ENCODE data around the gene ARMC7. TPM values are rescaled to one million over a fixed set of nuclear protein-coding genes. Genes with fewer than 3 reads are reported as not detected.

ARMC7 gene
- total and polyA plus RNA-seq, 4 experiments from 2014 or later, result 1.3 to 21.9 (median 11.7) TPM

DNA sequence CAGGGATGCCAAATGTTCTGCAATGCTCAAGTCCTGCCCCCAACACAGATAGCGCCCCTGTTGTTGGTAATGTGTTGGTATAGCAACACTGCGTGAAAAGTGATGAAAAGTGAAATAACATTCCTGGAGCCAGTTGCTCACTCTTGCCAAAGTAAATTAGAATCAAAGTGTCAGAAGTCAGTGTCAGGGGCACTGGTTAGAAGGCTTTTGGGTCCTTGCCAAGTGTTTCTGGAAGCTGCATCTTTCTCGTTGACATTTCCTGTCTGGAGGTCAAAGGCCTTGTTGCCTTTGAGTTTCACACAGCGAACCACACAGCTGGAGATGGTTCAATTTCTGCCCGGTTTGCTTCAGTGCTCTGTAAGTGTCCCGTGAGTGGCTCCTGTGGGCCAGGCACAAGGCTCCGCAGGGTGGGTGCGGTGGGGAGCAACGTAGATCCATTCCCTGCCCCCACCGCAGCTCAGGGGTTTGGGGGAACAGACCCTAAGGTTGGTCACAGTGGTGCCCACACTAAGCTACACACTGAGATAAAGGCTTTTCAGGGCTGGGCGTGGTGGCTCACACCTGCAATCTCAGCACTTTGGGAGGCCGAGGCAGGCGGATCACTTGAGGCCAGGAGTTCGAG is 25.6 kb upstream of the ARMC7 start:
- Histone ChIP-seq H3K36me3 (ENCODE audit: insufficient read depth, low read length) (no peaks in the 10 kb centered on the region), H3K27ac (ENCODE audit: low read depth, low read length) (no peak overlapping the region), H3K4me3 (ENCODE audit: low read length in 2 of 2) (no peak overlapping the region), H3K9me3 (ENCODE audit: control insufficient read depth in 1 of 2, low read length in 2 of 2) (no peaks in the 10 kb centered on the region), H3K27me3 (ENCODE audit: insufficient read depth, low read length) (no peaks in the 10 kb centered on the region), H3K4me1 (ENCODE audit: insufficient read depth, low read length) (peaks cover 35% of the 10 kb centered on the region)
- CTCF ChIA-PET (ENCODE audit: partially characterized antibody), result no interaction called here
- H3K27ac Mint-ChIP-seq, result peak overlapping the region in 3 of 7 donors; percentile 7 to 76 (median 35)
- peaks cover 19 to 50% (median 34%) of the 10 kb centered on the region in 4 donors for H3K4me1 Mint-ChIP-seq
- intact Hi-C loops (cut with micrococcal nuclease), result no loop called here
- peak in 3 of 5 donors; percentile 33 to 43 (median 38) for DNase-seq
- H3K9me3 Mint-ChIP-seq, result no peaks in the 10 kb centered on the region
- no peaks in the 10 kb centered on the region for H3K27me3 Mint-ChIP-seq
- H3K36me3 Mint-ChIP-seq, result no peaks in the 10 kb centered on the region
- peak overlapping the region in 1 of 8 donors; percentile 15 for H3K4me3 Mint-ChIP-seq
- POLR2A ChIA-PET (ENCODE audit: partially characterized antibody), result interaction anchor here (1.0 kb wide), 1 partner anchor 25 kb away, joined by 3 read pairs; the partner anchor contains the start of gene ARMC7

- Mint-ChIP-seq H3K36me3 (no peaks in the 10 kb centered on the region), H3K27me3 (no peaks in the 10 kb centered on the region), H3K4me1 (peaks cover 29 to 60% (median 41%) of the 10 kb centered on the region in 4 donors), H3K4me3 (peak overlapping the region; percentile 37 to 86 (median 80)), H3K9me3 (no peaks in the 10 kb centered on the region), H3K27ac (peak overlapping the region in 6 of 7 donors; percentile 4 to 97 (median 80))
- no peaks in the 10 kb centered on the region for H3K36me3 ChIP-seq (ENCODE audit: insufficient read depth, low read length)
- H3K4me3 ChIP-seq (ENCODE audit: low read length in 2 of 2), result no peak overlapping the region
- ChIA-PET CTCF (ENCODE audit: partially characterized antibody) (interaction anchor here (1.0 kb wide), 1 partner anchor 125 kb away, joined by 5 read pairs; no protein-coding TSS in a partner anchor), POLR2A (ENCODE audit: partially characterized antibody) (interaction anchor here (0.7 to 3.3 kb wide), 8 partner anchors 9 to 119 kb away, joined by 3 to 26 read pairs (median 5); partner anchors contain the start of genes JPT1, MRPL58, NUP85 and SUMO2)
- no peaks in the 10 kb centered on the region for H3K9me3 ChIP-seq (ENCODE audit: control insufficient read depth in 1 of 2, low read length in 2 of 2)
- peaks cover 32% of the 10 kb centered on the region for H3K4me1 ChIP-seq (ENCODE audit: insufficient read depth, low read length)
- DNase-seq, result no peak
- H3K27ac ChIP-seq (ENCODE audit: low read depth, low read length), result no peak overlapping the region
- intact Hi-C loops (cut with micrococcal nuclease), result loop anchor here (2.0 kb wide), 1 partner anchor 22 kb away; the partner anchor contains the start of gene ARMC7
- H3K27me3 ChIP-seq (ENCODE audit: insufficient read depth, low read length), result no peaks in the 10 kb centered on the region
Measured at GRCh38 chr17:75086496-75087181, 23.1 kb upstream of the ARMC7 start.

DNA sequence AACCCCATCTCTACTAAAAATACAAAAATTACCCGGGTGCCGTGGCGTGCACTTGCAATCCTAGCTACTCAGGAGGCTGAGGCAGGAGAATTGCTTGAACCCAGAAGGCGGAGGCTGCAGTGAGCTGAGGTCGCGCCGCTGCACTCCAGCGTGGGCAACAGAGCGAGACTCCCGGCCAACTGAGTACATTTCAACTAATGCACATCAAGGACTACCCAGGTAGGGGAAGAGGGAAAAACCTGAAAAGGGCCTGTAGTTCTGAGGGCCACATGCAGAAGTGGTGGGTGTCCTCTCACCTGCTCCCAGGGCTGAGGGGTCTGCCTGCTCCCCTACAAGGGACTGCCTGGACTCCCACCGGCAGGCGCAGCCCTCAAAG is 22.6 kb upstream of the ARMC7 start:
- Mint-ChIP-seq H3K4me1 (peaks cover 33 to 65% (median 46%) of the 10 kb centered on the region in 4 donors), H3K36me3 (no peaks in the 10 kb centered on the region), H3K27ac (peak overlapping the region in 6 of 7 donors; percentile 79 to 85 (median 80)), H3K27me3 (no peaks in the 10 kb centered on the region), H3K9me3 (no peaks in the 10 kb centered on the region), H3K4me3 (peak overlapping the region; percentile 79 to 90 (median 83))
- DNase-seq, result no peak
- intact Hi-C loops (cut with micrococcal nuclease), result loop anchor here (2.0 kb wide), 1 partner anchor 22 kb away; the partner anchor contains the start of gene ARMC7
- POLR2A ChIA-PET (ENCODE audit: partially characterized antibody), result interaction anchor here (0.7 to 3.3 kb wide), 15 partner anchors 10 to 126 kb away, joined by 3 to 26 read pairs (median 4); partner anchors contain the start of genes ARMC7, ATP5PD, JPT1 and KCTD2
- Histone ChIP-seq H3K4me1 (ENCODE audit: insufficient read depth, low read length) (peaks cover 32% of the 10 kb centered on the region), H3K27me3 (ENCODE audit: insufficient read depth, low read length) (no peaks in the 10 kb centered on the region), H3K36me3 (ENCODE audit: insufficient read depth, low read length) (no peaks in the 10 kb centered on the region), H3K9me3 (ENCODE audit: control insufficient read depth in 1 of 2, low read length in 2 of 2) (no peaks in the 10 kb centered on the region), H3K27ac (ENCODE audit: low read depth, low read length) (peak overlapping the region; percentile 64), H3K4me3 (ENCODE audit: low read length in 2 of 2) (peak overlapping the region; percentile 65 to 68)
- CTCF ChIA-PET (ENCODE audit: partially characterized antibody), result interaction anchor here (1.0 to 1.6 kb wide), 2 partner anchors 27 to 125 kb away, joined by 5 to 7 read pairs; no protein-coding TSS in a partner anchor

DNA sequence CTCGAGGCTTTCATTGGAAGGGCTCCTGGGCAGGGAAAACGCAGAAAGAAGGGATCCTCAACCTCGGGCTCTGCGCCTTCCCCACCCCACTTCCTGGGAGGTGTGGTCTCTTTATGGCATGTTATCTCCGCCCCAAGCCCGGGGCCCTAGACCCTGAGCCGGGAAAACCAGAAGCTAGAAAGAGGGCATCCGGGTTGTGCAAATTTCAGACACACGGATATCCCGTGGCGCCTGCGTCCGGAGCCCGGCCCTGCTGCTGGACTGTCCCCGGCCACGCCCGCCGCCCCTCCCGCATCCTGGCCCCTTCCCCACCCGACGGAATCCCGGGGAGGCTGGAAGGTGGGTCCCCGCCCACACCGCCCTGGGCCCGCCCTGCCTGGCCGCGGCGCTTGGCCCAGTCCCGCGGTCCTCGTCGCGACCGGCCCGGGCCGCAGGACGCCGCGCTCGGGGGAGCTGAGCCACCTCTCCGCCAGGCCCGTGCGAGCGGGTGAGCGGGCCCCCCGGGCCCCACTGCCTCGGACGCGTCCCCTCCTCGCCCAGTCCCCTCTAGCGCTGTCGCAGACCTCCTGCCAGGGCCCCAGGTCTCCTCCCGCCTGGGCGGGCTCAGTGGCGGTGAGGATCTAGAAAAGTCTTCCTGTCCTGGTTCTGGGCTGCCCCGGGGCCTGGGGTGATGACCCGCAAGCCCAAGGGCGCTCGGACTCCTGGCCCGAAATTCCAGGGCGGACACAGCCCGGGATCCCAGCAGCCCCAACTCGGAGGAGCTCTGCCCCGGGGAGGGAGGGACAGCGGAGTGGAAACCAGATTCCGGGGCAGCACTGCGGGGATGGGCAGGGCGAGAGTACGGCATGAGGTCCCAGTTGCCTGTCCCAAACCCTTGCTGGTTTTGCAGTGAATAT is 22.0 kb upstream of the ARMC7 start, which contains the start of gene SLC16A5:
Gene SLC16A5 (plus strand): TSS at position 397 of the 896 bp plus-strand sequence. CDS start 5,683 bp downstream, outside the sequence.
- Mint-ChIP-seq H3K36me3 (no peaks in the 10 kb centered on the region), H3K4me1 (peaks cover 36 to 64% (median 49%) of the 10 kb centered on the region in 4 donors), H3K4me3 (peak within 1 kb of the TSS; percentile 82 to 90 (median 84)), H3K27me3 (no peaks in the 10 kb centered on the region), H3K9me3 (no peaks in the 10 kb centered on the region), H3K27ac (peak within 1 kb of the TSS; percentile 35 to 97 (median 81))
- CTCF ChIA-PET (ENCODE audit: partially characterized antibody), result interaction anchor here (1.0 to 1.6 kb wide), 4 partner anchors 26 to 126 kb away, joined by 3 to 7 read pairs (median 4); no protein-coding TSS in a partner anchor
- Histone ChIP-seq H3K4me3 (ENCODE audit: low read length in 2 of 2) (peak within 1 kb of the TSS; percentile 65 to 68), H3K27me3 (ENCODE audit: insufficient read depth, low read length) (no peaks in the 10 kb centered on the region), H3K4me1 (ENCODE audit: insufficient read depth, low read length) (peaks cover 32% of the 10 kb centered on the region), H3K27ac (ENCODE audit: low read depth, low read length) (peak within 1 kb of the TSS; percentile 64), H3K36me3 (ENCODE audit: insufficient read depth, low read length) (no peaks in the 10 kb centered on the region), H3K9me3 (ENCODE audit: control insufficient read depth in 1 of 2, low read length in 2 of 2) (no peaks in the 10 kb centered on the region)
- peak; percentile 42 to 58 (median 45) for DNase-seq
- POLR2A ChIA-PET (ENCODE audit: partially characterized antibody), result interaction anchor here (0.7 to 3.3 kb wide), 19 partner anchors 10 to 126 kb away, joined by 3 to 26 read pairs (median 4); partner anchors contain the start of genes ARMC7, ATP5PD, JPT1 and KCTD2
- intact Hi-C loops (cut with micrococcal nuclease), result loop anchor here (2.0 kb wide), 1 partner anchor 21 kb away; the partner anchor contains the start of gene ARMC7

DNA sequence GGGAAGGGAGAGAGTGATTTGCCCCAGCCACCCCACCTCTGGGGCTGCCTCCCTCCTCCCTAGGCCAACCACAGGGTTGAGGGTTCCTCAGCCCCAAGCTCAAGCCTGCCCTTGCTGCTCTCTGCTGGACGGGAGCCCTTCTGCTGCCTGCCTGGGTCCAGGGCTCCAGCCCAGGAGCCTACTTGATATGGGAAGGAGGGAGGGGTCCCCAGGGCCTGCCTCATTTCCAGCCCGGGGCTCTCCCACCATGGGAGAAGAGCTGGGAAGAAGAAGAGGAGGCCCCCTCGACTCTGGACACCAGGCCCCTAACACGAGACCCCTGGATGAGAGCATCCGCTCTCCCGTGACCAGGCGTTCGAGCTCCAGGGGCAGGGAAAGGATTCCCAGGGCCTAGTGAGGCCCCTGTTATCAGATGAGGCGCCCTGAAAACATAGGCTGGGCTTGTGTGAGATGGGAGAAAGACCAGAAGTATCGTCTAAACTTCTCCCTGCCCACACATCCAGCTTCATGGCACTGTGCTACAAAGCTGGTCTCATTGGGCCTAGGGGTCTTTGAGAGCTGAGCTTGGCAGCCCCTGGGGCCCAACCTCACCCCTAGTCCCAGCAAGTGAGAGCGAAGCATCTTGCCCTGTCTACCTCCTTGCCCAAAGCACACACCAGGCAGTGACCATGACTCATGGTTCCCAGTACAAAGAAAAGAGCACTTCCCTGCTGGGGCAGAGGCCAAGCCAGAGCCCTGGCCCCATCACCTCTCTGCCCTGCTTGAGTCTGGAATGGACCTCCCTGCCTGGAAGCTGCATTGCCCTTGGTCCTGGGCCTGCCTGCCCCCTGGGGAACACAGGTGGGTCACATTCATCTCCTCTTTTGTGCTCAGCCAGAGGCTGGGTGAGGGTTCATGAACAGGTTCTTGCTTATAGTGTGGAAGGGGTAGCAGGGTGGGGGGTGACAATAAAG is 21.0 kb upstream of the ARMC7 start:
- Mint-ChIP-seq H3K9me3 (no peaks in the 10 kb centered on the region), H3K27me3 (no peaks in the 10 kb centered on the region), H3K4me3 (peak overlapping the region; percentile 72 to 86 (median 78)), H3K27ac (peak overlapping the region in 6 of 7 donors; percentile 35 to 89 (median 76)), H3K36me3 (no peaks in the 10 kb centered on the region), H3K4me1 (peaks cover 35 to 63% (median 48%) of the 10 kb centered on the region in 4 donors)
- peak overlapping the region in 1 of 2 donors; percentile 68 for H3K4me3 ChIP-seq (ENCODE audit: low read length in 2 of 2)
- H3K27ac ChIP-seq (ENCODE audit: low read depth, low read length), result peak overlapping the region; percentile 64
- DNase-seq, result no peak
- no peaks in the 10 kb centered on the region for H3K36me3 ChIP-seq (ENCODE audit: insufficient read depth, low read length)
- POLR2A ChIA-PET (ENCODE audit: partially characterized antibody), result interaction anchor here (0.7 to 3.3 kb wide), 13 partner anchors 11 to 127 kb away, joined by 3 to 26 read pairs (median 5); partner anchors contain the start of genes ARMC7, ATP5PD, KCTD2 and MRPL58
- CTCF ChIA-PET (ENCODE audit: partially characterized antibody), result interaction anchor here (1.1 to 1.6 kb wide), 3 partner anchors 25 to 127 kb away, joined by 3 to 7 read pairs (median 4); no protein-coding TSS in a partner anchor
- no peaks in the 10 kb centered on the region for H3K27me3 ChIP-seq (ENCODE audit: insufficient read depth, low read length)
- peaks cover 32% of the 10 kb centered on the region for H3K4me1 ChIP-seq (ENCODE audit: insufficient read depth, low read length)
- intact Hi-C loops (cut with micrococcal nuclease), result no loop called here
- H3K9me3 ChIP-seq (ENCODE audit: control insufficient read depth in 1 of 2, low read length in 2 of 2), result no peaks in the 10 kb centered on the region

Data from CD4-positive, alpha-beta memory T cell (primary cell).